Gastroesophageal sphincter (tissue), 4 donors: ENCODE data around the gene BMERB1. TPM values are rescaled to one million over a fixed set of nuclear protein-coding genes. Genes with fewer than 3 reads are reported as not detected.
"Not testable (repeated sequence)": the region's sequence is repeated elsewhere in the genome, so short reads cannot be mapped to it uniquely, and the experiment has no call there.

Source experiments
- ATAC-seq: fragments of 150-250 bp; one replicate; pipeline ENCODE4 v1.9.1; 2016; ENCODE audit warnings: mild to moderate bottlenecking, moderate library complexity
- H3K27ac ChIP-seq, 4 donors: fragments of 200-600 bp; sonication (generic) in 3 of 4; 1 replicate in 3 of 4; 2 replicates in 1 of 4; pipeline ENCODE4 v1.5.1; 2016 to 2019
- H3K27me3 ChIP-seq: fragments of 200-600 bp; sonication (generic); one replicate; pipeline ENCODE4 v1.5.1; 2019
- H3K36me3 ChIP-seq, 2 donors: fragments of 200-600 bp; sonication (generic); one replicate each; pipeline ENCODE4 v1.5.1; 2019; ENCODE audit warnings: control low read depth in 1 of 2
- H3K4me1 ChIP-seq, 3 donors: fragments of 200-600 bp; sonication (generic); 1 replicate in 2 of 3; 2 replicates in 1 of 3; pipeline ENCODE4 v1.5.1; 2016 to 2019; ENCODE audit warnings: control low read depth in 2 of 3
- H3K4me3 ChIP-seq, 2 donors: fragments of 200-600 bp; sonication (generic); one replicate each; pipeline ENCODE4 v1.5.1; 2019; ENCODE audit warnings: mild to moderate bottlenecking in 1 of 2, moderate library complexity in 1 of 2
- H3K9me3 ChIP-seq, 3 donors: fragments of 200-600 bp; sonication (generic); one replicate each; pipeline ENCODE4 v1.5.1; 2017 to 2019; ENCODE audit warnings: control low read depth in 2 of 3
- CTCF ChIP-seq, 4 experiments: fragments of 200-600 bp in 2 of 4; fragments of 450-650 bp in 2 of 4; sonication (generic) in 1 of 4; IDR thresholded peaks; one replicate each; pipeline ENCODE4 v1.5.1; 2017 to 2019; ENCODE audit warnings: antibody characterized with exemption in 4 of 4, mild to moderate bottlenecking in 2 of 4, moderate library complexity in 2 of 4
- EP300 ChIP-seq: sonication (generic); formaldehyde crosslinking; IDR thresholded peaks from one replicate; pipeline ENCODE4 v1.6.1; 2017; ENCODE audit warnings: antibody characterized with exemption, mild to moderate bottlenecking
- POLR2A ChIP-seq, 2 donors: fragments of 450-650 bp; IDR thresholded peaks; one replicate each; pipeline ENCODE4 v1.6.1; 2017; ENCODE audit warnings: antibody characterized with exemption in 2 of 2, mild to moderate bottlenecking in 2 of 2, moderate library complexity in 1 of 2
- POLR2AphosphoS5 ChIP-seq: sonication (generic); formaldehyde crosslinking; IDR thresholded peaks from one replicate; pipeline ENCODE4 v1.6.1; 2017; ENCODE audit warnings: antibody characterized with exemption
- WGBS, 2 donors: methylation state at CpG; one replicate each; pipeline ENCODE4 v1.1.5; 2018; ENCODE audit warnings: low coverage in 1 of 2; 5-methylcytosine and 5-hydroxymethylcytosine counted together
- total RNA-seq, 4 donors: library from RNA; depleted of rRNA; stranded (reverse); fragments of >200 nt; gene quantifications; one replicate each; pipeline ENCODE4 v1.1.0, GENCODE V29; 2016

The BMERB1 gene
- total RNA-seq, 4 donors from 2014 or later = 84.5 to 135 (median 101) TPM

GRCh38 chr16:15451098-15451731, 16.8 kb downstream of the BMERB1 start:
- TF ChIP-seq POLR2AphosphoS5 (no peak), POLR2A (IDR thresholded peaks at IDR 0.05) (no peak), EP300 (no peak), CTCF (IDR thresholded peaks at IDR 0.05) (no peak)
- H3K36me3 ChIP-seq = peaks cover 0 to 9% of the 10 kb centered on the region in 2 donors
- H3K27me3 ChIP-seq = no peaks in the 10 kb centered on the region
- H3K27ac ChIP-seq = no peak overlapping the region
- no peaks in the 10 kb centered on the region for H3K9me3 ChIP-seq
- H3K4me1 ChIP-seq = no peaks in the 10 kb centered on the region
- ATAC-seq = no peak
- no peak overlapping the region for H3K4me3 ChIP-seq
- WGBS, 2 donors = 80 to 89% methylated on average over 7 to 9 of the region's 10 CpGs

GRCh38 chr16:15452246-15452855, 18.0 kb downstream of the BMERB1 start:
- WGBS, 2 donors = 62 to 65% methylated on average over 4 to 6 of the region's 8 CpGs
- ATAC-seq = no peak

DNA sequence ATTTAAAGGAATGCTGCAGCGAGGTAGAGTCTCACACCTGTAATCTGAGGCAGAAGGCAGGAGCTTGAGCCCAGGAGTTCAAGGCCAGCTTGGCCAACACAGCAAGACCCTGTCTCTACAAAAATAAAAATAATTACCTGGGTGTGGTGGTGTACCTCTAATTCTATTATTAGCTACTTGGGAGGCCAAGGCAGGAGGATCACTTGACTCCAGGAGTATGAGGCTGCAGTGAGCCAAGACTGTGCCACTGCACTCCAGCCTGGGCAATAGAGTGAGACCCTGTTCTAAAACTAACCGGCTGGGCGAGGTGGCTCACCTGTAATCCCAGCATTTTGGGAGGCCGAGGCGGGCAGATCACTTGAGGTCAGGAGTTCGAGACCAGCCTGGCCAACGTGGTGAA, 18.9 kb downstream of the BMERB1 start:
- WGBS, 2 donors = 73 to 100% methylated on average over 1 to 2 of the region's 7 CpGs
- H3K27ac ChIP-seq, ATAC-seq, H3K27me3 ChIP-seq, H3K4me3 ChIP-seq, H3K4me1 ChIP-seq, H3K9me3 ChIP-seq, H3K36me3 ChIP-seq: not testable (repeated sequence)

More at GRCh38 chr16:15452246-15452855, 18.0 kb downstream of the BMERB1 start:
- no peak overlapping the region for H3K4me3 ChIP-seq
- no peak for TF ChIP-seq POLR2AphosphoS5
- TF ChIP-seq EP300 = no peak
- no peak for TF ChIP-seq CTCF (IDR thresholded peaks at IDR 0.05)
- TF ChIP-seq POLR2A (IDR thresholded peaks at IDR 0.05) = no peak
- H3K27ac ChIP-seq = no peak overlapping the region
- H3K36me3 ChIP-seq = peaks cover 0 to 9% of the 10 kb centered on the region in 2 donors
- no peaks in the 10 kb centered on the region for H3K9me3 ChIP-seq
- no peaks in the 10 kb centered on the region for H3K4me1 ChIP-seq
- no peaks in the 10 kb centered on the region for H3K27me3 ChIP-seq

- H3K27me3 ChIP-seq, H3K36me3 ChIP-seq, H3K4me3 ChIP-seq, ATAC-seq, H3K9me3 ChIP-seq, H3K4me1 ChIP-seq, H3K27ac ChIP-seq: not testable (repeated sequence)
- WGBS, 2 donors = 88 to 96% methylated on average over 4 to 9 of the region's 11 CpGs
Measured at GRCh38 chr16:15454933-15455332, 20.5 kb downstream of the BMERB1 start.

- WGBS, 2 donors = 94 to 96% methylated on average over 2 to 3 of the region's 3 CpGs
- no peak for ATAC-seq
- Histone ChIP-seq H3K9me3 (no peaks in the 10 kb centered on the region), H3K27me3 (no peaks in the 10 kb centered on the region), H3K36me3 (no peaks in the 10 kb centered on the region), H3K27ac (no peak overlapping the region), H3K4me3 (no peak overlapping the region), H3K4me1 (no peaks in the 10 kb centered on the region)
- TF ChIP-seq CTCF (IDR thresholded peaks at IDR 0.05) (no peak), EP300 (no peak), POLR2AphosphoS5 (no peak), POLR2A (IDR thresholded peaks at IDR 0.05) (no peak)
Measured at GRCh38 chr16:15457400-15457799, 23.0 kb downstream of the BMERB1 start.

GRCh38 chr16:15457958-15458357, 23.6 kb downstream of the BMERB1 start:
- Histone ChIP-seq H3K36me3 (no peaks in the 10 kb centered on the region), H3K27ac (no peak overlapping the region), H3K4me3 (no peak overlapping the region), H3K27me3 (no peaks in the 10 kb centered on the region), H3K4me1 (no peaks in the 10 kb centered on the region), H3K9me3 (no peaks in the 10 kb centered on the region)
- ATAC-seq = no peak
- WGBS, 2 donors = 65 to 84% methylated on average over 4 of the region's 4 CpGs
- no peak for TF ChIP-seq CTCF (IDR thresholded peaks at IDR 0.05)
- TF ChIP-seq POLR2A (IDR thresholded peaks at IDR 0.05) = no peak
- TF ChIP-seq POLR2AphosphoS5 = no peak
- TF ChIP-seq EP300 = no peak
